Neuronal stem cell (in vitro differentiated cells): ENCODE measurements around the gene TRIM7. TPM values are rescaled to one million over a fixed set of nuclear protein-coding genes. Genes with fewer than 3 reads are reported as not detected.
"Not testable (repeated sequence)": the region's sequence is repeated elsewhere in the genome, so short reads cannot be mapped to it uniquely, and the experiment has no call there.

Source experiments
- DNase-seq: peaks from one replicate; pipeline ENCODE4 v3.0.0-alpha.2; 2013; ENCODE audit warnings: low spot score
- H2AFZ ChIP-seq: one replicate; pipeline ENCODE4 v1.6.1; 2013; ENCODE audit warnings: mild to moderate bottlenecking, low read length, inconsistent platforms
- H2AK5ac ChIP-seq: 2 replicates; pipeline ENCODE4 v1.6.1; 2013; ENCODE audit warnings: low read depth, mild to moderate bottlenecking, inconsistent platforms, low read length, moderate library complexity, mixed read lengths
- H2BK120ac ChIP-seq: 2 replicates; pipeline ENCODE4 v1.6.1; 2013; ENCODE audit warnings: low read depth, mild to moderate bottlenecking, inconsistent platforms, low read length, moderate library complexity, mixed read lengths
- H2BK12ac ChIP-seq: one replicate; pipeline ENCODE4 v1.6.1; 2013; ENCODE audit warnings: low read length, inconsistent platforms
- H2BK15ac ChIP-seq: 2 replicates; pipeline ENCODE4 v1.6.1; 2013; ENCODE audit warnings: mild to moderate bottlenecking, low read length, inconsistent platforms, mixed read lengths
- H2BK5ac ChIP-seq: one replicate; pipeline ENCODE4 v1.6.1; 2013; ENCODE audit warnings: inconsistent platforms, mild to moderate bottlenecking, low read length, moderate library complexity
- H3K14ac ChIP-seq: one replicate; pipeline ENCODE4 v1.6.1; 2013; ENCODE audit warnings: low read length, inconsistent platforms
- H3K18ac ChIP-seq: 2 replicates; pipeline ENCODE4 v1.6.1; 2013; ENCODE audit warnings: low read length, inconsistent platforms
- H3K23ac ChIP-seq: 2 replicates; pipeline ENCODE4 v1.6.1; 2013; ENCODE audit warnings: low read depth, mild to moderate bottlenecking, mixed read lengths, low read length, inconsistent platforms; ENCODE audit not compliant: poor library complexity
- H3K27ac ChIP-seq: replicated peaks from 3 replicates; pipeline ENCODE4 v1.5.1; 2013; ENCODE audit warnings: low read length, inconsistent platforms
- H3K27me3 ChIP-seq, 3 experiments: 2 replicates each; pipeline ENCODE4 v1.6.1; 2013; ENCODE audit warnings: low read length in 3 of 3, mild to moderate bottlenecking in 2 of 3, inconsistent platforms in 1 of 3, low read depth in 1 of 3, mixed read lengths in 1 of 3, moderate library complexity in 1 of 3; ENCODE audit not compliant: control insufficient read depth in 3 of 3, insufficient read depth in 3 of 3
- H3K36me3 ChIP-seq, 2 donors: replicated peaks in 1 of 2; 2 replicates each; pipeline ENCODE4 v1.6.1; 2013; ENCODE audit warnings: low read length in 2 of 2; ENCODE audit not compliant: control insufficient read depth in 2 of 2, insufficient read depth in 2 of 2
- H3K4ac ChIP-seq: 2 replicates; pipeline ENCODE4 v1.6.1; 2013; ENCODE audit warnings: inconsistent platforms, mild to moderate bottlenecking, low read length, moderate library complexity
- H3K4me1 ChIP-seq, 2 donors: 1 replicate in 1 of 2; 2 replicates in 1 of 2; pipeline ENCODE4 v1.6.1; 2013; ENCODE audit warnings: low read length in 2 of 2, low read depth in 1 of 2; ENCODE audit not compliant: control insufficient read depth in 2 of 2, insufficient read depth in 1 of 2
- H3K4me2 ChIP-seq: one replicate; pipeline ENCODE4 v1.6.1; 2013; ENCODE audit warnings: mild to moderate bottlenecking, low read length, inconsistent platforms; ENCODE audit not compliant: insufficient read depth, poor library complexity, severe bottlenecking
- H3K4me3 ChIP-seq, 2 donors: 2 replicates each; pipeline ENCODE4 v1.5.1; 2013; ENCODE audit warnings: low read length in 2 of 2, mild to moderate bottlenecking in 2 of 2, inconsistent platforms in 1 of 2, moderate library complexity in 1 of 2
- H3K79me1 ChIP-seq: one replicate; pipeline ENCODE4 v1.6.1; 2013; ENCODE audit warnings: low read depth, mild to moderate bottlenecking, inconsistent platforms, low read length, moderate library complexity
- H3K9ac ChIP-seq: one replicate; pipeline ENCODE4 v1.6.1; 2013; ENCODE audit warnings: mild to moderate bottlenecking, low read depth, low read length, inconsistent platforms; ENCODE audit not compliant: poor library complexity
- H3K9me3 ChIP-seq, 2 donors: replicated peaks in 1 of 2; 2 replicates each; pipeline versions ENCODE3 to v1.6.1; 2013; ENCODE audit warnings: low read length in 2 of 2, mild to moderate bottlenecking in 2 of 2, inconsistent platforms in 1 of 2, low read depth in 1 of 2, mixed read lengths in 1 of 2, moderate library complexity in 1 of 2; ENCODE audit not compliant: control insufficient read depth in 2 of 2, insufficient read depth in 1 of 2
- H4K8ac ChIP-seq: one replicate; pipeline ENCODE4 v1.6.1; 2013; ENCODE audit warnings: low read depth, mild to moderate bottlenecking, inconsistent platforms, low read length, moderate library complexity
- H4K91ac ChIP-seq: one replicate; pipeline ENCODE4 v1.6.1; 2013; ENCODE audit warnings: low read length, low read depth, mild to moderate bottlenecking, inconsistent platforms; ENCODE audit not compliant: poor library complexity
- WGBS, 2 donors: extraction: QIAGEN DNeasy Blood & Tissue Kit; methylation state at CpG; one replicate each; pipeline ENCODE4 v1.1.7; 2013; ENCODE audit warnings: missing lambda C conversion rate in 2 of 2, mixed read lengths in 1 of 2; ENCODE audit not compliant: insufficient read length in 2 of 2, insufficient replicate concordance in 1 of 2; ENCODE audit errors: extremely low coverage in 2 of 2; 5-methylcytosine and 5-hydroxymethylcytosine counted together
- small RNA-seq: library from polyadenylated mRNA; stranded (forward); fragments of <200 nt; extraction: miRNeasy Mini kit (QIAGEN cat#:217004); gene quantifications from one replicate; pipeline ENCODE3, GENCODE V24; 2013; ENCODE audit not compliant: insufficient read depth

The TRIM7 gene

GRCh38 chr5:181149355-181149754 is 55.6 kb downstream of the TRIM7 start:
- H2BK5ac ChIP-seq: no peak overlapping the region
- H2BK12ac ChIP-seq: no peak overlapping the region
- DNase-seq: no peak
- no peak overlapping the region for H2BK120ac ChIP-seq
- H3K27ac ChIP-seq: no peak overlapping the region
- H3K9ac ChIP-seq: no peak overlapping the region
- H4K8ac ChIP-seq: no peak overlapping the region
- H2AK5ac ChIP-seq: no peak overlapping the region
- no peak overlapping the region for H3K4me2 ChIP-seq
- H3K79me1 ChIP-seq: no peaks in the 10 kb centered on the region
- peaks cover 0 to 1% of the 10 kb centered on the region in 2 donors for H3K4me1 ChIP-seq
- H3K18ac ChIP-seq: no peak overlapping the region
- no peaks in the 10 kb centered on the region for H3K9me3 ChIP-seq
- no peak overlapping the region for H3K14ac ChIP-seq
- no peak overlapping the region for H3K4ac ChIP-seq
- H3K36me3 ChIP-seq: no peaks in the 10 kb centered on the region
- peaks cover 0 to 12% (median 0%) of the 10 kb centered on the region in 3 experiments for H3K27me3 ChIP-seq
- no peak overlapping the region for H2BK15ac ChIP-seq
- H3K4me3 ChIP-seq: no peak overlapping the region
- no peak overlapping the region for H2AFZ ChIP-seq
- no peak overlapping the region for H3K23ac ChIP-seq
- no CpG with 5 or more reads among the region's 6 CpGs for WGBS, 2 donors
- no peak overlapping the region for H4K91ac ChIP-seq

- no CpG with 5 or more reads among the region's 7 CpGs for WGBS, 2 donors
These were observed 57.9 kb downstream of the TRIM7 start, which contains the start of gene OR2V2 for GRCh38 chr5:181146927-181147636. Gene OR2V2, plus strand, starts transcription at chr5:181147586. Its CDS starts 7,357 bp downstream, at chr5:181154943.

GRCh38 chr5:181145133-181145532 is 59.9 kb downstream of the TRIM7 start:
- Histone ChIP-seq H3K4me3 (no peak overlapping the region), H3K36me3 (no peaks in the 10 kb centered on the region), H3K18ac (no peak overlapping the region), H4K8ac (no peak overlapping the region), H2BK120ac (no peak overlapping the region), H2BK5ac (no peak overlapping the region), H3K4me1 (no peaks in the 10 kb centered on the region), H3K79me1 (no peaks in the 10 kb centered on the region), H2AFZ (no peak overlapping the region), H2BK15ac (no peak overlapping the region), H3K23ac (no peak overlapping the region), H2BK12ac (no peak overlapping the region), H3K14ac (no peak overlapping the region), H3K9ac (no peak overlapping the region), H2AK5ac (no peak overlapping the region), H3K9me3 (no peaks in the 10 kb centered on the region), H3K4ac (no peak overlapping the region), H3K4me2 (no peak overlapping the region), H4K91ac (no peak overlapping the region), H3K27ac (no peak overlapping the region), H3K27me3 (peaks cover 0 to 12% (median 0%) of the 10 kb centered on the region in 3 experiments)
- DNase-seq: no peak
- WGBS, 2 donors: no CpG with 5 or more reads among the region's 1 CpG

More at GRCh38 chr5:181146927-181147636, 57.9 kb downstream of the TRIM7 start, which contains the start of gene OR2V2:
- Histone ChIP-seq H2AFZ (peak within 1 kb of the TSS; percentile 22), H3K27me3 (peaks cover 0 to 12% (median 0%) of the 10 kb centered on the region in 3 experiments)
- H4K8ac ChIP-seq, H3K18ac ChIP-seq, H3K9me3 ChIP-seq, H2BK12ac ChIP-seq, H2BK120ac ChIP-seq, H2BK5ac ChIP-seq, H4K91ac ChIP-seq, DNase-seq, H3K79me1 ChIP-seq, H2AK5ac ChIP-seq, H3K4me2 ChIP-seq, H3K4ac ChIP-seq, H3K36me3 ChIP-seq, H2BK15ac ChIP-seq, H3K27ac ChIP-seq, H3K4me1 ChIP-seq, H3K9ac ChIP-seq, H3K23ac ChIP-seq, H3K4me3 ChIP-seq, H3K14ac ChIP-seq: not testable (repeated sequence)

Small RNA genes lying within 50 kb of the gene (small RNA-seq; reads per million reads assigned to genes)
- not detected for gene MIR4638
- not detected for gene SNORD95
- gene SNORD96A: not detected
